AG10803 (cell line): ENCODE results near the gene TBCEL.
"Not testable (repeated sequence)": the region's sequence is repeated elsewhere in the genome, so short reads cannot be mapped to it uniquely, and the experiment has no call there.

Experiments used
- DNase-seq: peaks from one replicate; pipeline ENCODE4 v3.0.0; 2010; ENCODE audit warnings: low read depth
- H3K4me3 ChIP-seq: 2 replicates; pipeline ENCODE4 v1.5.1; 2011; ENCODE audit warnings: mild to moderate bottlenecking, low read length, control low read depth
- CTCF ChIP-seq: conservative IDR thresholded peaks from 2 replicates; pipeline ENCODE4 v1.5.1; 2011; ENCODE audit warnings: mild to moderate bottlenecking, low read length, control low read depth, inconsistent platforms

The TBCEL gene

GRCh38 chr11:121004206-121004840 lies 19.6 kb upstream of the TBCEL start:
- DNase-seq: no peak
- no peak for TF ChIP-seq CTCF
- H3K4me3 ChIP-seq: no peak overlapping the region

- no peak for DNase-seq
- H3K4me3 ChIP-seq: no peak overlapping the region
- TF ChIP-seq CTCF: no peak
Measured at GRCh38 chr11:121006922-121007321, 17.0 kb upstream of the TBCEL start.

GRCh38 chr11:121008551-121008950 lies 15.4 kb upstream of the TBCEL start:
- no peak for TF ChIP-seq CTCF
- H3K4me3 ChIP-seq: no peak overlapping the region
- no peak for DNase-seq

- no peak for DNase-seq
- no peak for TF ChIP-seq CTCF
- H3K4me3 ChIP-seq: no peak overlapping the region
Measured at GRCh38 chr11:121012091-121012490, 11.8 kb upstream of the TBCEL start.

- TF ChIP-seq CTCF: no peak
- DNase-seq: no peak
- no peak overlapping the region for H3K4me3 ChIP-seq
Measured at GRCh38 chr11:121018746-121019145, 5.2 kb upstream of the TBCEL start.

GRCh38 chr11:121021718-121022117 lies 2.2 kb upstream of the TBCEL start:
- not testable (repeated sequence) for DNase-seq, H3K4me3 ChIP-seq

GRCh38 chr11:121024989-121025388 lies 1.1 kb downstream of the TBCEL start:
- H3K4me3 ChIP-seq: peak overlapping the region; percentile 94
- peak; percentile 42 for DNase-seq
- TF ChIP-seq CTCF: no peak

- H3K4me3 ChIP-seq: no peak overlapping the region
- TF ChIP-seq CTCF: no peak
- DNase-seq: no peak
Measured at GRCh38 chr11:121029153-121029552, 5.3 kb downstream of the TBCEL start.
